ENCODE results near the gene TP53I11. TPM values are rescaled to one million over a fixed set of nuclear protein-coding genes. Genes with fewer than 3 reads are reported as not detected.
A peak's percentile ranks its signal among the peaks of the same experiment; 100 is the strongest.

The TP53I11 gene
- total RNA-seq, 1 donor: 47.8 TPM

GRCh38 chr11:44949160-44950030 lies 1.3 kb downstream of the TP53I11 start:
- Histone ChIP-seq H3K4me3 (ENCODE audit: insufficient read depth, low read length) (peak overlapping the region; percentile 75), H3K27ac (ENCODE audit: low read depth, low read length) (no peak overlapping the region), H3K4me1 (ENCODE audit: insufficient read depth, low read length) (no peaks in the 10 kb centered on the region), H3K27me3 (ENCODE audit: insufficient read depth, low read length) (peaks cover 13% of the 10 kb centered on the region), H3K9me3 (ENCODE audit: low read depth, low read length) (no peaks in the 10 kb centered on the region), H3K36me3 (ENCODE audit: insufficient read depth, low read length) (no peaks in the 10 kb centered on the region), H2AFZ (ENCODE audit: low read length) (no peak overlapping the region), H3K4me2 (ENCODE audit: insufficient read depth, low read length) (peak overlapping the region; percentile 79), H4K20me1 (ENCODE audit: insufficient read depth, low read length) (peaks cover 27% of the 10 kb centered on the region), H3K79me2 (ENCODE audit: insufficient read depth, low read length) (no peaks in the 10 kb centered on the region)
- DNase-seq (ENCODE audit: insufficient read length, low spot score, missing footprints): no peak
- TF ChIP-seq, protein P1, sequence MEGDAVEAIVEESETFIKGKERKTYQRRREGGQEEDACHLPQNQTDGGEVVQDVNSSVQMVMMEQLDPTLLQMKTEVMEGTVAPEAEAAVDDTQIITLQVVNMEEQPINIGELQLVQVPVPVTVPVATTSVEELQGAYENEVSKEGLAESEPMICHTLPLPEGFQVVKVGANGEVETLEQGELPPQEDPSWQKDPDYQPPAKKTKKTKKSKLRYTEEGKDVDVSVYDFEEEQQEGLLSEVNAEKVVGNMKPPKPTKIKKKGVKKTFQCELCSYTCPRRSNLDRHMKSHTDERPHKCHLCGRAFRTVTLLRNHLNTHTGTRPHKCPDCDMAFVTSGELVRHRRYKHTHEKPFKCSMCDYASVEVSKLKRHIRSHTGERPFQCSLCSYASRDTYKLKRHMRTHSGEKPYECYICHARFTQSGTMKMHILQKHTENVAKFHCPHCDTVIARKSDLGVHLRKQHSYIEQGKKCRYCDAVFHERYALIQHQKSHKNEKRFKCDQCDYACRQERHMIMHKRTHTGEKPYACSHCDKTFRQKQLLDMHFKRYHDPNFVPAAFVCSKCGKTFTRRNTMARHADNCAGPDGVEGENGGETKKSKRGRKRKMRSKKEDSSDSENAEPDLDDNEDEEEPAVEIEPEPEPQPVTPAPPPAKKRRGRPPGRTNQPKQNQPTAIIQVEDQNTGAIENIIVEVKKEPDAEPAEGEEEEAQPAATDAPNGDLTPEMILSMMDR (IDR thresholded peaks at IDR 0.05; ENCODE audit: extremely low read depth, low read depth, low read length): peak; percentile 47

GRCh38 chr11:44948155-44948554 lies 2.5 kb downstream of the TP53I11 start:
- TF ChIP-seq, protein P1 (IDR thresholded peaks at IDR 0.05; ENCODE audit: extremely low read depth, low read depth, low read length): no peak
- H3K79me2 ChIP-seq (ENCODE audit: insufficient read depth, low read length): no peaks in the 10 kb centered on the region
- no peaks in the 10 kb centered on the region for H3K36me3 ChIP-seq (ENCODE audit: insufficient read depth, low read length)
- H2AFZ ChIP-seq (ENCODE audit: low read length): no peak overlapping the region
- no peak for DNase-seq (ENCODE audit: insufficient read length, low spot score, missing footprints)
- H3K9me3 ChIP-seq (ENCODE audit: low read depth, low read length): no peaks in the 10 kb centered on the region
- H4K20me1 ChIP-seq (ENCODE audit: insufficient read depth, low read length): peaks cover 27% of the 10 kb centered on the region
- no peak overlapping the region for H3K4me2 ChIP-seq (ENCODE audit: insufficient read depth, low read length)
- peaks cover 19% of the 10 kb centered on the region for H3K27me3 ChIP-seq (ENCODE audit: insufficient read depth, low read length)
- H3K27ac ChIP-seq (ENCODE audit: low read depth, low read length): no peak overlapping the region
- H3K4me3 ChIP-seq (ENCODE audit: insufficient read depth, low read length): no peak overlapping the region
- H3K4me1 ChIP-seq (ENCODE audit: insufficient read depth, low read length): no peaks in the 10 kb centered on the region

DNA sequence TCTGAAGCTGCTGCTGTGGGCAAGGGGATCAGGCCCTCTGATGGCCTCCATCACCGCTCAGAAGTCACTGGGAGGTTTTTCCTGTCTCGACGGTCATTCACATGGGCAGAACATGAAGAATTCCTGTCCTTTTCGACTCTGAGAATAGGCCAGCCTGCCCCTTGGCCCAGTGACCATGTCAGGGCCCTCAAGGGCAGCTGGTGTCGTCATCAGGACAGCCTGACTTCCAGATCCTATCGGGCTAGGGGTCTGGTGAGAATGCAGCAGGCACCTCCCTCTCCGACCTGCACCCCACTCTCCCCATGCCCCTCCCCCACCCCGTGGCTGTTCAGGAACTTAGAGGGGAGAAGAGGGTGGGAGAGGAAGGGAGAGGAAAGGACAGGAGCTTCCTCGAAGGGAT lies 3.6 kb downstream of the TP53I11 start:
- TF ChIP-seq, protein P1 (IDR thresholded peaks at IDR 0.05; ENCODE audit: extremely low read depth, low read depth, low read length): no peak
- no peak overlapping the region for H3K4me2 ChIP-seq (ENCODE audit: insufficient read depth, low read length)
- peaks cover 27% of the 10 kb centered on the region for H4K20me1 ChIP-seq (ENCODE audit: insufficient read depth, low read length)
- H3K36me3 ChIP-seq (ENCODE audit: insufficient read depth, low read length): no peaks in the 10 kb centered on the region
- H3K27me3 ChIP-seq (ENCODE audit: insufficient read depth, low read length): peaks cover 24% of the 10 kb centered on the region
- H3K79me2 ChIP-seq (ENCODE audit: insufficient read depth, low read length): no peaks in the 10 kb centered on the region
- H3K9me3 ChIP-seq (ENCODE audit: low read depth, low read length): no peaks in the 10 kb centered on the region
- no peak for DNase-seq (ENCODE audit: insufficient read length, low spot score, missing footprints)
- H2AFZ ChIP-seq (ENCODE audit: low read length): no peak overlapping the region
- H3K4me1 ChIP-seq (ENCODE audit: insufficient read depth, low read length): no peaks in the 10 kb centered on the region
- H3K27ac ChIP-seq (ENCODE audit: low read depth, low read length): no peak overlapping the region
- H3K4me3 ChIP-seq (ENCODE audit: insufficient read depth, low read length): no peak overlapping the region

DNA sequence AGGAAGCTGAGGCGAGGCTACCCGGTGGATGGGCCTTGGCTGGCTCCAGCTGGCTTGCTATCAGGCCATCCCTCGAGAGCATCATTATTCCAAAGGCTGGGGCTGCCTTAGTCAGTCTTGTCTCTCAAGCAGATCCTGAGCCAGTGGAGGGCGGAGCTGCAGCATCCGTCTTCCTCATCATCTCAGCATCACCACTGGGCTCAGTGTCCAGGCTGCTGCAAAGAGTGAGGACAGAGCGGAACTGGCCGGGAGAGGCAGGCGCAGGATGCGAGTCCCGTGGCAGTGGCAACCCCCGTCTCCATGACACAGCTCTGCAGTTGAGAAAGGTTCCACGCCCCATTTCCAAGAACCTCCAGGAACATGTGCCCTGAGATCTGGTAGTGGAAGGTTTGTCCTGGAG lies 4.4 kb downstream of the TP53I11 start:
- no peaks in the 10 kb centered on the region for H3K79me2 ChIP-seq (ENCODE audit: insufficient read depth, low read length)
- TF ChIP-seq, protein P1 (IDR thresholded peaks at IDR 0.05; ENCODE audit: extremely low read depth, low read depth, low read length): no peak
- peaks cover 24% of the 10 kb centered on the region for H3K27me3 ChIP-seq (ENCODE audit: insufficient read depth, low read length)
- DNase-seq (ENCODE audit: insufficient read length, low spot score, missing footprints): no peak
- no peak overlapping the region for H2AFZ ChIP-seq (ENCODE audit: low read length)
- H3K27ac ChIP-seq (ENCODE audit: low read depth, low read length): no peak overlapping the region
- H3K9me3 ChIP-seq (ENCODE audit: low read depth, low read length): no peaks in the 10 kb centered on the region
- H3K4me3 ChIP-seq (ENCODE audit: insufficient read depth, low read length): no peak overlapping the region
- H3K4me2 ChIP-seq (ENCODE audit: insufficient read depth, low read length): no peak overlapping the region
- H3K36me3 ChIP-seq (ENCODE audit: insufficient read depth, low read length): no peaks in the 10 kb centered on the region
- H4K20me1 ChIP-seq (ENCODE audit: insufficient read depth, low read length): peaks cover 27% of the 10 kb centered on the region
- H3K4me1 ChIP-seq (ENCODE audit: insufficient read depth, low read length): no peaks in the 10 kb centered on the region
